ENCODE data around the gene SCAMP5. TPM values are rescaled to one million over a fixed set of nuclear protein-coding genes. Genes with fewer than 3 reads are reported as not detected.

Gene SCAMP5
- total RNA-seq, 4 donors from 2014 or later: 7.6 to 16.7 (median 10.1) TPM

GRCh38 chr15:75031848-75032247, 36.5 kb downstream of the SCAMP5 start:
- intact Hi-C loops (cut with DNase I): no loop called here
- no peak for DNase-seq
- Histone ChIP-seq H3K36me3 (no peaks in the 10 kb centered on the region), H3K9me3 (no peaks in the 10 kb centered on the region), H3K27me3 (no peaks in the 10 kb centered on the region), H3K4me1 (peaks cover 15 to 38% of the 10 kb centered on the region in 2 donors), H3K27ac (peak overlapping the region in 1 of 3 donors; percentile 17), H3K4me3 (replicated peaks in 1 of 3) (no peak overlapping the region)
- WGBS, 2 donors: 64 to 69% methylated on average over 4 of the region's 4 CpGs
- TF ChIP-seq POLR2A (IDR thresholded peaks at IDR 0.05): no peak
- TF ChIP-seq, protein P1, sequence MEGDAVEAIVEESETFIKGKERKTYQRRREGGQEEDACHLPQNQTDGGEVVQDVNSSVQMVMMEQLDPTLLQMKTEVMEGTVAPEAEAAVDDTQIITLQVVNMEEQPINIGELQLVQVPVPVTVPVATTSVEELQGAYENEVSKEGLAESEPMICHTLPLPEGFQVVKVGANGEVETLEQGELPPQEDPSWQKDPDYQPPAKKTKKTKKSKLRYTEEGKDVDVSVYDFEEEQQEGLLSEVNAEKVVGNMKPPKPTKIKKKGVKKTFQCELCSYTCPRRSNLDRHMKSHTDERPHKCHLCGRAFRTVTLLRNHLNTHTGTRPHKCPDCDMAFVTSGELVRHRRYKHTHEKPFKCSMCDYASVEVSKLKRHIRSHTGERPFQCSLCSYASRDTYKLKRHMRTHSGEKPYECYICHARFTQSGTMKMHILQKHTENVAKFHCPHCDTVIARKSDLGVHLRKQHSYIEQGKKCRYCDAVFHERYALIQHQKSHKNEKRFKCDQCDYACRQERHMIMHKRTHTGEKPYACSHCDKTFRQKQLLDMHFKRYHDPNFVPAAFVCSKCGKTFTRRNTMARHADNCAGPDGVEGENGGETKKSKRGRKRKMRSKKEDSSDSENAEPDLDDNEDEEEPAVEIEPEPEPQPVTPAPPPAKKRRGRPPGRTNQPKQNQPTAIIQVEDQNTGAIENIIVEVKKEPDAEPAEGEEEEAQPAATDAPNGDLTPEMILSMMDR (IDR thresholded peaks at IDR 0.05): no peak

DNA sequence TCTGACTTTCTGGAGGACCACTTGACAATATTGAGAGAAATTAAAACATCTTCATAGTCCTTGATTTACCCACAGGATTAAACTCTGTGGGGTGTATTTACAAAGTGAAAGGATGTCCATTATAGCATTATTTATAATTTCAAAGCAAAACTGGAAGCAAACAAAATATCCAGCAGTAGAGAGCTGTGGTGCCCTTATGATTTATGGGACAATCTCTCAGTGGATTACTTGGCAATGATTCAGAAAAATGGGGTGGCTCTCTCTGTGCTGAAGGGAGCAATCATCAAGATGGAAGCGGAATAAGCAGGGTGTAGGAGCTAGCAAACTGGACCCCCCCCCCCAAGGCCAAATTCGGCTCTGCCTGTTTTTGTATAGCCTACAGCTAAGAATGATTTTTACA, 37.0 kb downstream of the SCAMP5 start:
- Histone ChIP-seq H3K4me1 (peaks cover 15 to 38% of the 10 kb centered on the region in 2 donors), H3K4me3 (replicated peaks in 1 of 3) (no peak overlapping the region), H3K9me3 (no peaks in the 10 kb centered on the region), H3K27me3 (no peaks in the 10 kb centered on the region), H3K27ac (peak overlapping the region in 1 of 3 donors; percentile 17), H3K36me3 (no peaks in the 10 kb centered on the region)
- TF ChIP-seq POLR2A (IDR thresholded peaks at IDR 0.05): no peak
- 88 to 100% methylated on average over 2 of the region's 2 CpGs for WGBS, 2 donors
- intact Hi-C loops (cut with DNase I): no loop called here
- no peak for DNase-seq

GRCh38 chr15:75033809-75034208, 38.4 kb downstream of the SCAMP5 start:
- Histone ChIP-seq H3K27me3 (no peaks in the 10 kb centered on the region), H3K4me1 (peaks cover 14 to 37% of the 10 kb centered on the region in 2 donors), H3K36me3 (no peaks in the 10 kb centered on the region), H3K4me3 (replicated peaks in 1 of 3) (no peak overlapping the region), H3K27ac (no peak overlapping the region), H3K9me3 (no peaks in the 10 kb centered on the region)
- intact Hi-C loops (cut with DNase I): no loop called here
- 81% methylated on average over 6 of the region's 6 CpGs for WGBS, 2 donors
- DNase-seq: no peak
- TF ChIP-seq, protein P1 (IDR thresholded peaks at IDR 0.05): no peak
- TF ChIP-seq POLR2A (IDR thresholded peaks at IDR 0.05): no peak

GRCh38 chr15:75034615-75035014, 39.3 kb downstream of the SCAMP5 start:
- no peak for TF ChIP-seq POLR2A (IDR thresholded peaks at IDR 0.05)
- TF ChIP-seq, protein P1 (IDR thresholded peaks at IDR 0.05): no peak
- no peaks in the 10 kb centered on the region for H3K9me3 ChIP-seq
- intact Hi-C loops (cut with DNase I): no loop called here
- H3K36me3 ChIP-seq: no peaks in the 10 kb centered on the region
- WGBS, 2 donors: 97% methylated on average over 5 to 8 of the region's 8 CpGs
- H3K27me3 ChIP-seq: no peaks in the 10 kb centered on the region
- no peak overlapping the region for H3K4me3 ChIP-seq (replicated peaks in 1 of 3)
- DNase-seq: no peak
- no peak overlapping the region for H3K27ac ChIP-seq
- peaks cover 8 to 29% of the 10 kb centered on the region in 2 donors for H3K4me1 ChIP-seq

GRCh38 chr15:75036212-75036616, 40.9 kb downstream of the SCAMP5 start:
- 80 to 84% methylated on average over 2 of the region's 2 CpGs for WGBS, 2 donors
- H3K27me3 ChIP-seq: no peaks in the 10 kb centered on the region
- no peak for TF ChIP-seq POLR2A (IDR thresholded peaks at IDR 0.05)
- TF ChIP-seq, protein P1 (IDR thresholded peaks at IDR 0.05): no peak
- peaks cover 7 to 20% of the 10 kb centered on the region in 2 donors for H3K4me1 ChIP-seq
- H3K27ac ChIP-seq: no peak overlapping the region
- H3K4me3 ChIP-seq (replicated peaks in 1 of 3): no peak overlapping the region
- H3K36me3 ChIP-seq: no peaks in the 10 kb centered on the region
- intact Hi-C loops (cut with DNase I): no loop called here
- H3K9me3 ChIP-seq: no peaks in the 10 kb centered on the region
- peak; percentile 38 to 49 for DNase-seq

DNA sequence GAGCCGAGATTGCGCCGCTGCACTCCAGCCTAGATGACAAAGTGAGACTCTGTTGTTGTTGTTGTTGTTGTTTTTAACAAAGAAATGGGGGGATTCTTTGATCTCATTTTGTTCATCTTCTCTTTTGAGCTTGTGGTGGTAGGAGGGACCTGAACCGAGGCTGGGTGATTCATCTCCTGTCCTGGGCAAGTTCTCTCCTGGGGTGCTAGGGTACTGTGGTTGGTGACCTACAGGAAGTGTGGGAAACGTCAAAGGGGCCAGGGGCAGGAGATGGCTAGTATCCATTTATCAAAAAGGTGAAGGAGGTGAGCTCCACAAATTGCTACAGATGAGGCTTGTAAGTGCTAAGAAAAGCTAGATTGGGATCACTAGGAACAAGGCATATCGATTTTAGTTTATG, 42.3 kb downstream of the SCAMP5 start:
- H3K4me1 ChIP-seq: peaks cover 2 to 16% of the 10 kb centered on the region in 2 donors
- H3K36me3 ChIP-seq: no peaks in the 10 kb centered on the region
- WGBS, 2 donors: 83 to 91% methylated on average over 6 of the region's 6 CpGs
- no peaks in the 10 kb centered on the region for H3K27me3 ChIP-seq
- intact Hi-C loops (cut with DNase I): no loop called here
- DNase-seq: no peak
- H3K4me3 ChIP-seq (replicated peaks in 1 of 3): no peak overlapping the region
- no peak overlapping the region for H3K27ac ChIP-seq
- no peaks in the 10 kb centered on the region for H3K9me3 ChIP-seq
- TF ChIP-seq, protein P1 (IDR thresholded peaks at IDR 0.05): no peak
- TF ChIP-seq POLR2A (IDR thresholded peaks at IDR 0.05): no peak
